ENCODE measurements around the gene TIAL1.

TIAL1 gene

DNA sequence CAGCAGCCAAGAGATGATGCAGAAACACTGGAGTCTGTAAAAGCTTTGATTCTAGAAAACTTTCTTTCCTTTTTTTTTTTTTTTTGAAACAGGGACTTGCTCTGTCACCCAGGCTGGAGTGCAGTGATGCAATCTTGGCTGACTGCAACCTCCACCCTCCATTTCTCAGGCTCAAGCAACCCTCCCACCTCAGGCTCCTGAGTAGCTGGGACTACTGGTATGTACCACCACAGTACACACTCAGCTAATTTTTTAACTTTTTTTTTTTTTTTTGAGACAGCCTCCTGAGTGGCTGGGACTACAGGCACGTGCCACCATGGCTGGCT lies 37.4 kb upstream of the TIAL1 start:
- no peaks in the 10 kb centered on the region for H3K9me3 ChIP-seq (ENCODE audit: control insufficient read depth, low read length)
- TF ChIP-seq, protein P1, sequence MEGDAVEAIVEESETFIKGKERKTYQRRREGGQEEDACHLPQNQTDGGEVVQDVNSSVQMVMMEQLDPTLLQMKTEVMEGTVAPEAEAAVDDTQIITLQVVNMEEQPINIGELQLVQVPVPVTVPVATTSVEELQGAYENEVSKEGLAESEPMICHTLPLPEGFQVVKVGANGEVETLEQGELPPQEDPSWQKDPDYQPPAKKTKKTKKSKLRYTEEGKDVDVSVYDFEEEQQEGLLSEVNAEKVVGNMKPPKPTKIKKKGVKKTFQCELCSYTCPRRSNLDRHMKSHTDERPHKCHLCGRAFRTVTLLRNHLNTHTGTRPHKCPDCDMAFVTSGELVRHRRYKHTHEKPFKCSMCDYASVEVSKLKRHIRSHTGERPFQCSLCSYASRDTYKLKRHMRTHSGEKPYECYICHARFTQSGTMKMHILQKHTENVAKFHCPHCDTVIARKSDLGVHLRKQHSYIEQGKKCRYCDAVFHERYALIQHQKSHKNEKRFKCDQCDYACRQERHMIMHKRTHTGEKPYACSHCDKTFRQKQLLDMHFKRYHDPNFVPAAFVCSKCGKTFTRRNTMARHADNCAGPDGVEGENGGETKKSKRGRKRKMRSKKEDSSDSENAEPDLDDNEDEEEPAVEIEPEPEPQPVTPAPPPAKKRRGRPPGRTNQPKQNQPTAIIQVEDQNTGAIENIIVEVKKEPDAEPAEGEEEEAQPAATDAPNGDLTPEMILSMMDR (IDR thresholded peaks at IDR 0.05) = no peak
- H3K4me2 ChIP-seq (ENCODE audit: low read length) = no peak overlapping the region
- H3K9ac ChIP-seq = no peak overlapping the region
- no peak overlapping the region for H3K27ac ChIP-seq
- no peaks in the 10 kb centered on the region for H3K27me3 ChIP-seq (ENCODE audit: control insufficient read depth, insufficient read depth, low read length)
- H2AFZ ChIP-seq = no peak overlapping the region
- no peaks in the 10 kb centered on the region for H3K4me1 ChIP-seq
- H3K79me2 ChIP-seq = no peaks in the 10 kb centered on the region
- H3K4me3 ChIP-seq (ENCODE audit: low read depth, low read length) = no peak overlapping the region
- no peaks in the 10 kb centered on the region for H3K36me3 ChIP-seq (ENCODE audit: control insufficient read depth, insufficient read depth, low read length)

DNA sequence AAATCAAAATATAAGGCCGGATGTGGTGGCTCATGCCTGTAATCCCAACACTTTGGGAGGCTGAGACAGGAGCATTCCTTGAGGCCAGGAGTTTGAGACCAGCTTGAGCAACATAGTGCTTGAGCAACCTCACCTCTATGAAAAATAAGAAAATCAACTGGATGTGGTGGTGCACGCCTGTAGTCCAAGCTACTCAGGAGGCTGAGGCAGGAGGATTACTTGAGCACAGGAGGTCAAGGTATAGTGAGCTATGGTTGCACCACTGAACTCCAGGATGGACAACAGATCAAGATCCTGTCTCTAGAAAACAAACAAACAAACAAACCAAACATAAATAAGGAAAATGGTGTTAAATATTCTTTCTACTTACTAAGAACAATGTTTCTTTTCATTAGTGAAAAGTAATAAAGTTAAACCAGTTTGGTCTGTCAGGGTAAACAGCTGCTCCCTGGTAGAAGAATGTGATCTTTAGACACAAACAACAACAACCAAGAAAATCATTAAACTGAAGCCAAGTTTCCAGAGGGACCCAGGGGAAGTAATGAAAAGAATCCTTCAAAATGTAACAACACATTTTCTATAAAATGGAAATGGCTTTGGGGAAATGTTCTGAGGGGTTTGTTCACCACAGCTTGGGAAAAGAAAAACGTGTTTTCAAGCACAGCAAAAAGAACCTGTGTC lies 36.9 kb upstream of the TIAL1 start:
- Histone ChIP-seq H3K4me3 (ENCODE audit: low read depth, low read length) (no peak overlapping the region), H3K9me3 (ENCODE audit: control insufficient read depth, low read length) (no peaks in the 10 kb centered on the region), H3K4me2 (ENCODE audit: low read length) (no peak overlapping the region), H3K27ac (no peak overlapping the region), H3K27me3 (ENCODE audit: control insufficient read depth, insufficient read depth, low read length) (no peaks in the 10 kb centered on the region), H3K36me3 (ENCODE audit: control insufficient read depth, insufficient read depth, low read length) (no peaks in the 10 kb centered on the region), H3K79me2 (no peaks in the 10 kb centered on the region), H2AFZ (no peak overlapping the region), H3K9ac (no peak overlapping the region), H3K4me1 (no peaks in the 10 kb centered on the region)
- TF ChIP-seq, protein P1 (IDR thresholded peaks at IDR 0.05) = no peak

DNA sequence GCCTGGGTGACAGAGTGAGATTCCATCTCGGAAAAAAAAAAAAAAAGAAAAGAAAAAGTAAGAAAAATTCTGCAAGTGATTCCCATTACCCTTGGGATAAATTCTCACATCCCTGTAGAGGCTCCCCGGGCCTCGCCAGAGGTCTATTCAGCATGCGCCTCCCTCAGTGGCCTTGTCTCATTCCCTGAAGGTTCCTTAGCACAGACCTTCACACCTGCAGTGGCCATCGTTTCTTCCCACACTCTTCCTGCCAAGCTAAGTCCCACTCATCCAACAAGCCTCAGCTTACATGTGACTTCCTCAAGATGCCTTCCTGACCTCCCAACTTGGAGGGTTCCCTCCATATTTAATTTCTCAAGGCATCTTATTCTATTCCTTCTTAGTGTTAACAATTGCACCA lies 33.5 kb upstream of the TIAL1 start:
- Histone ChIP-seq H3K4me3 (ENCODE audit: low read depth, low read length) (no peak overlapping the region), H3K27ac (no peak overlapping the region), H3K9me3 (ENCODE audit: control insufficient read depth, low read length) (no peaks in the 10 kb centered on the region), H3K79me2 (no peaks in the 10 kb centered on the region), H3K4me2 (ENCODE audit: low read length) (no peak overlapping the region), H3K9ac (no peak overlapping the region), H3K36me3 (ENCODE audit: control insufficient read depth, insufficient read depth, low read length) (no peaks in the 10 kb centered on the region), H3K4me1 (no peaks in the 10 kb centered on the region), H3K27me3 (ENCODE audit: control insufficient read depth, insufficient read depth, low read length) (no peaks in the 10 kb centered on the region), H2AFZ (no peak overlapping the region)
- TF ChIP-seq, protein P1 (IDR thresholded peaks at IDR 0.05) = no peak

DNA sequence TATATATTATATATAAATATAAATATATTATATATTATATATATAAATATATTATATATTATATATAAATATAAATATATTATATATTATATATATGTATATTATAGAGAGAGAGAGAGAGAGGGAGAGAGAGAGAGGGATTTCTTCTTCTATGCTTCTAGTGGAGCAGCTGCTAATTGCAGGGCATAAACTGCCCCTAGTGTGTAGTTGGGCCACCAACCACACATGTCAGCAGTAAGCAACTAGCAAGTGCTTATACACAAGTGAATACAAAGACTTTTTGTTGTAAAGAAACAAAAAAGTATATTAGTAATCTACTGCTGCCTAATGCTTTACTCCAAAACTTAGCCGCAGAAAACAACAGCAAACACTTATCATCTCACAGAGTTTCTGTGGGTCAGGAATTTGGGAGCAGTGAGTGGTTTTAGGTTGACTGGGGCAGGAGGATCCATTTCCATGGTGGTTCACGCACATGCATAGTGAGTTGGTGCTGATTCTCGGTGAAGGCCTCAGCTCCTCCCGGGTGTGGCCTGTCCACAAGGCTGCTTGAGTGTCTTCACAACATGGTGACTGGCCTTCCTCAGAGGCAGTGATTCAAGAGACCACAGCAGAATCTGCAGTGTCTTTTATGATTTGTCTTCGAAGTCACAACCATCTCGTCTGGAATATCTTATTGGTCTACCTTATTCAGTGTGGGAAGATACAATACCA lies 29.0 kb upstream of the TIAL1 start:
- H3K27ac ChIP-seq = no peak overlapping the region

More for the DNA sequence above, 29.0 kb upstream of the TIAL1 start:
- H3K36me3 ChIP-seq (ENCODE audit: control insufficient read depth, insufficient read depth, low read length) = no peaks in the 10 kb centered on the region
- H3K79me2 ChIP-seq = no peaks in the 10 kb centered on the region
- no peak overlapping the region for H3K4me2 ChIP-seq (ENCODE audit: low read length)
- H3K4me1 ChIP-seq = no peaks in the 10 kb centered on the region
- TF ChIP-seq, protein P1 (IDR thresholded peaks at IDR 0.05) = no peak
- H3K27me3 ChIP-seq (ENCODE audit: control insufficient read depth, insufficient read depth, low read length) = no peaks in the 10 kb centered on the region
- H3K9me3 ChIP-seq (ENCODE audit: control insufficient read depth, low read length) = no peaks in the 10 kb centered on the region
- no peak overlapping the region for H3K4me3 ChIP-seq (ENCODE audit: low read depth, low read length)
- H3K9ac ChIP-seq = no peak overlapping the region
- no peak overlapping the region for H2AFZ ChIP-seq
